HT1080 (cell line): Measurements from ENCODE around the gene ESR2. TPM values are rescaled to one million over a fixed set of nuclear protein-coding genes. Genes with fewer than 3 reads are reported as not detected.

Experiments
- DNase-seq: peaks from one replicate; pipeline ENCODE4 v3.0.0-alpha.2; 2015; ENCODE audit warnings: low read depth
- total RNA-seq: library from RNA; depleted of rRNA; stranded (reverse); fragments of >200 nt; shearing (Covaris generic); gene quantifications from 2 replicates; pipeline ENCODE4 v1.2.3, GENCODE V29; 2014

Gene ESR2
- total RNA-seq, 1 experiment from 2014 or later: not detected

DNA sequence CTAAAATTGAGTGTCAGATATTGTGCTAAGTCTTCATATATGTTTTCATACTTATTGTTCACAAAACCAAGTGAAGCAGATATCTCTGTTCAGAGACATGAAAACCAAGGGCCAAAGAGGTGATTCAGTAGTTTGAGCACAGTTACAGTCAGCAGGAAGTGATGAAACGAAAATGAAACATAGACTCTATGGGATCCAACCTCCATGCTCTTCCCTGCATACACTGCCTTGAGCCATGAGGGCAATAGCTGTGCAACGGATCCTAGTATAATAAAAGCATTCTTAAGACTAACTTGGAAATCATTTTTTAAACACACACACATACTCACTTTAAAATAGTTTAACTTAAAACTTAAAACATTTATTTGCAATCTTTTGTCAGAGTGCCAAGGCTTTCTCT, 27.9 kb downstream of the ESR2 start:
- peak; percentile 72 for DNase-seq

DNA sequence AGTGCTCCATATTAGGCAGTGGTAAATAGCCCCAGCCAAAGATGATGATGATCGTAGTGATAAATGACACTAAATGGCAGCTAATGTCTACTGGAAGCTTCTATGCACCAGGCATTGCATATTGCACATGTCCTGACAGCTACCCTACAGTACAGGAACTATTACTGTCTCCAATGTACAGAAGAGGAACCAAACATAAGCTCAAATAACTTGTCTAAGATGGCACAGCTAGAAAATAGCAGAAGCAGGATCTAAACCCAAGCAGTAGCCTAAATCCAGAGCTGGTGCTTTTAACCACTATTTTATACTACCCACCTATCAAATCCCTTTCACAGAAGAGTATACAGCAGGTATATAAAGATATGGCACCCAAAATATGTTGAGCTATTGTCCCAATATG, 28.9 kb downstream of the ESR2 start:
- DNase-seq: no peak

DNA sequence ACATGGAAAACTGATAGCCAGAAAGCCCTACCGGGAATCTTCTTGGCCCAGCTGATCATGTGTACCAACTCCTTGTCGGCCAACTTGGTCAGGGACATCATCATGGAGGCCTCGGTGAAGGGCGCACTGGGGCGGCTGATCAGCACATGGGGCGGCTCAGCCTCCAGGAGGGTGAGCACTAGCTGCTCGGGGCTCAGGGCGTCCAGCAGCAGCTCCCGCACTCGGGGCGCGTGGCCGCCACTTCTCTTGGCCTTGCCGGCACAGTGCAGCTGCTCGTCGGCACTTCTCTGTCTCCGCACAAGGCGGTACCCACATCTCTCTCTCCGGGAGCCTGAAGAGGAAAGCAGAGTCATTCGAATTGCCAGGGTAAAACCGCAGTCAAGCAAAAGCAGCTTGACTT, 33.8 kb downstream of the ESR2 start:
- no peak for DNase-seq

- no peak for DNase-seq
These were observed 38.4 kb downstream of the ESR2 start for GRCh38 chr14:64255756-64256155.

DNA sequence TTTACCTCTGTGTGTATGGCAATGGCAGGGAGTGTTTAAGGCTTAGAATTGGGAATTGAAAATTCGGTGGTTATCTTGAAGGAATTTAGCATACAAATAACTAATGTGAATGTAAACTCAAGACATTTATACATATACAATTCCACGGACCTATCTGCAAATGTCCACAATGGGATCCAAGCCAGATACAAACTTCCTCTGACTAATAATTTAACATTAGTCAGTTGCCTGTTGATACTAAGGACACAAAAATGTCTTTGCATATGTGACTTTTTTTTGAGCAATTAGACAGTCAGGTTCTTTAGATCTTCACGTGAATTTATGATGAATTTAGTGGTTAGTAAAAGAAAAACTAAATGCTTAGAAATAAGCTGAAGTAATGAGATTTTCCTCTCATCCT, 40.5 kb downstream of the ESR2 start:
- DNase-seq: peak; percentile 74

DNA sequence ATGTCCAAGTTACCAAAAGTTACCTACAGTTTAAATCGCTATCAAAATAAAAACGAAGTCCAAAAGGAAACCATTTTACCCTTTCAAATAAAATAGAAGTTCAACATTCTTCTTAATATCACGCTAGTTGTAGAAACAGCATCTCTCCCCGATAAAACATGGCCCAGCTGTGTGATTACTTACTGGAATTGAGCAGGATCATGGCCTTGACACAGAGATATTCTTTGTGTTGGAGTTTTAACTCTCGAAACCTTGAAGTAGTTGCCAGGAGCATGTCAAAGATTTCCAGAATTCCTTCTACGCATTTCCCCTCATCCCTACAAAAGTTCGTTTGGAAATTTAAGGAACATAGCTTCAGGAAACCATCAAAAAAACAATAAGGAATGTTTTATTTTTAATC, 44.8 kb downstream of the ESR2 start:
- DNase-seq: no peak

- no peak for DNase-seq
These were observed 45.5 kb downstream of the ESR2 start for GRCh38 chr14:64248689-64249088.

- no peak for DNase-seq
These were observed 47.0 kb downstream of the ESR2 start for GRCh38 chr14:64247195-64247594.

GRCh38 chr14:64246688-64247087, 47.5 kb downstream of the ESR2 start:
- DNase-seq: no peak

DNA sequence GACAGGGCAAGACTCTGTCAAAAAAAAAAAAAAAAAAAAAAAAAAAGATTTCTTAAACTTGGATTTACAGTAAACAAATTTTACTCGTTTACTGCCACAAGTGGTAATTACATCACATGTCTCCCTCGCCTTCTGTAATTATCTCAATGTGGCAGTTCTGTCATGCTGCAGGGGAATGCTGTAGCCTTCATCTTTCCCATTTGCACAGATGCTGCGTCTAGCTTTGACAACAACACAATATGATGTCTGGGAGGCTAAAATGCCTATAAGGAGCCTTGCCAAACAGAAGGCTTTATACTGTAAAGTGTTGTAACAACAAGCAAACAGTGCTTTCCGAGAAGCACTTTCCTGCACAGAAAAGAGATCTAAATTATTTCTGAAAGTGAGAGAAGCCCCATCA, 48.7 kb downstream of the ESR2 start:
- no peak for DNase-seq

DNA sequence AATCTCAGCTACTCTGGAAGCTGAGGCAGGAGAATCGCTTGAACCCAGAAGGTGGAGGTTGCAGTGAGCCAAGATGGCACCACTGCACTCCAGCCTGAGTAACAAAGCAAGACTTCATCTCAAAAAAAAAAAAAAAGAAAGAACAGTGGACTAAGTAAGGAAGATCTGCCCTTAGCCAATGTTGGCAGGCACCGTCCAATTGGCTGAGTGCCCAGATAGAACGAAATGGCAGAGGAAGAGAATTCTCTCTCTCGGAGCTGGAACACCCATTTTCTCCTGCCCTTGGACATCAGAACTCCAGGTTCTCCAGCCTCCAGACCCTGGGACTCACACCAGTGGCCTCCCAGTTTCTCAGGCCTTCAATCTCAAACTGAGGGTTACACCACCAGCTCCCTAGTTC, 49.9 kb downstream of the ESR2 start:
- DNase-seq: no peak

DNA sequence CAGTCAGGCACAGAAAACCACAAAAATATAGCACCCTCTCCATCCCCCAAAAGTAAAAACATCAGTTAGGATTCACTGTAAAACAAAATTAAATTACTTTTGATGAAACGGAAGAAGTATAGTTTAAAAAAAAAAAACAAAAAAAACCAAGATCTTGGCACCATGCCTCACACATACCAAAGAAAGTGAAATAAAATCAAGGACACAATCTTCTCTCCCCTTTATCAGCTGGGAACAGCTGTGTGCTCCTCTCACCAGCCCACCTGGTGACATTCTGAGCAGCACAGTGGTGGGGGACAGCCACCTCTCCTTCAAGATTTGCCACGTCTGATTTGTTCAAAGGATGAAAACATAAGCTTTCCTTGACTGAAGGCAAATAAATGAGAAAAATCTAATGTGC, 55.5 kb downstream of the ESR2 start:
- no peak for DNase-seq

- DNase-seq: no peak
These were observed 56.1 kb downstream of the ESR2 start for GRCh38 chr14:64238049-64238448.

GRCh38 chr14:64235652-64236640, 58.2 kb downstream of the ESR2 start:
- DNase-seq: no peak

DNA sequence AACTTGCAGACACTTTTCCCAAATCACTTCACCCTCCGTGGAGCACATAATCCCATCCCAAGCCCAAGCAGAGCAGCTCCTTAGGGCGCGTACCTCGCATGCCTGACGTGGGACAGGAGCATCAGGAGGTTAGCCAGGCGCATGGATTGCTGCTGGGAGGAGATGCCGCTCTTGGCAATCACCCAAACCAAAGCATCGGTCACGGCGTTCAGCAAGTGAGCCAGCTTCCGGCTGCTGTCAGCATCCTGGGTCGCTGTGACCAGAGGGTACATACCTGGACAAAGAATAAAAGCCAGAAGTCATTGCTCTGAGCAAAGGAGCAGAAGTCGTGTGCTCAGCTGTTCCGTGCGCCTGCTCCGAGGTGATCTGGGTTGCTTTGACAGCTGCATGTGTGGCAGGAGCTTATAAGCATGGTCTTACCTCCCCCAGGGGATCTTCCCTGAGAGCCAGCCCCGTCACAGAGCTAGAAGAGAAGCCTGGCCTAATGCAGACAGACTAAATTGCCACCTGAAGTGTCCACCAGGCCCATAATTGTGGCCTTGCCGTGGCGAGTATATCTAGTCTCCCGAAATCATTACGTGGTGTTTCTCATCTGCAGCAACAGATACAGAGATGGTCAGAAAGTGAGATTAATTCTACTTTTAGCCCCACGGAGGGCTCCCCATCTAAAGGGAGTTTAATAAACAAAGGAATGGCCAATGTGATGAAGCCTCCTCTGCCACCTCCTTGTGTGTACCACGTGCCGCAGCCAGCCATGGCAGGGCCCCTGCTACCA, 59.1 kb downstream of the ESR2 start:
- peak; percentile 74 for DNase-seq

- DNase-seq: no peak
These were observed 60.5 kb downstream of the ESR2 start for GRCh38 chr14:64233531-64234190.

DNA sequence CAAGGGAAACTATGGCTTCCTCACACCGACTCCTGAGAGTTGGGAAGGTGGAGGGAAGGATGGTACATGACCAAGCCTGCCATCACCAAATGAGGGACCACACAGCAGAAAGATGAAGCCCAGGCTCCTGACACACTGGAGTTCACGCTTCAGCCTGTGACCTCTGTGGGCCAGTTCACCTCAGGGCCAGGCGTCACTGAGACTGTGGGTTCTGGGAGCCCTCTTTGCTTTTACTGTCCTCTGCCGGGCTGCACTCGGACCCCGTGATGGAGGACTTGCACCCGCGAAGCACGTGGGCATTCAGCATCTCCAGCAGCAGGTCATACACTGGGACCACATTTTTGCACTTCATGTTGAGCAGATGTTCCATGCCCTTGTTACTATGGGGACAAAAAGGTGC, 61.2 kb downstream of the ESR2 start:
- DNase-seq: no peak

DNA sequence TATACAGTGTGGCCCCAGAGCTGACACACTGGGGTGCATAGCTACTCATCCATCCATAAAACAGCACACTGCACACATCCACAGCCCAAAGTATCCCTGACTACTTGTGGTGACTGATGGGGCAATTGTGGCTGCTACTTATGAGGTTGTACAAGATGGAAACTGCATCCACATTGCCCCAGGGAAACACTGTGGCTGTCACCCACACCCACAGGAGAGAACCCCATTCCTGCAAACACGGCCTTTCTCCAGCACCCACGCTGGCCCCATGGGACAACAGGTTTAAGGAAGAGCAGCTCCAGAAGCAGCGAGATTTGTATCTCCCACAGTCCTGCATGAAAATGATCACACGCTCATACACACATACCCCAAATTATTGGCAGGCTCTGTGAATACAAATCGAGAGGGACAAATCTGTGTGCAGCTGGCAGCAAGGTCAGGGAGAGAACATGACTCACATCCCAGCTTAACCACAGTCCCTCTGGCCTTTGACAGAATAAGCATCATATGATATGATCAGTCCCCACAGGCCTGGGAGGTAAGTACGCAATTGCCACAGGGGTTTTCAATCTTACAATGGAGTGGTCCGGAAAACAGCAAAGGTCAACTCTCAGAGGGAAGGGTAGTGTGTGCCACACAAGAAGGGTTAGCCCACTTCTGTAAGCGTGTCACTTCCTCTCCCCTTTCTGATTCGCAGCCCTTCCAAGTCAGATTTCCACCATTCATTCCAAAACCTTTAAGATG, 61.9 kb downstream of the ESR2 start:
- peak; percentile 92 for DNase-seq

GRCh38 chr14:64229489-64229888, 64.7 kb downstream of the ESR2 start:
- no peak for DNase-seq

DNA sequence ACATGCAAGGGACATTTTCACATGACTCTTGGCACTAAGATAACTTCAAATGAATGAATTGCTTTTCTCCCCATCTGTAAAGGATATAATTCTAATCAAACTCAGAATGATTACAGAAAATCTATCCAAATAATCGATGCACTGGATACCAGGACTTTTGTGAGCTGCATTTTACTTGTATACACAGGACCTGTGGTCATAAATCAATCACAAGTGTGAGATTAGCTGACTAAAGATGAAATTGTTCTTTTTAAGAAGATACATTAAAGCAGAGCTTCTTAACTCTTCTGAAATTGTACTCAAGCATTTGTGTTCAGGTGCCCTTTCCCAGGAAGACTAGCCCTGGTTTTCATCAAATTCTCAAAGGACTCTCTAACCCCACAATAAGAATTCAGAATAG, 66.3 kb downstream of the ESR2 start:
- DNase-seq: no peak

GRCh38 chr14:64225151-64225757, 68.9 kb downstream of the ESR2 start:
- DNase-seq: no peak
